NCI-H1694 treated with DMSO at 0.1 percent for 48 hours (cell line): ENCODE data around the gene FARP1.

ENCODE experiments used
- DNase-seq: peaks from one replicate; lab custom pipeline; 2025; lab: John Stamatoyannopoulos, UW

FARP1 gene, protein sequence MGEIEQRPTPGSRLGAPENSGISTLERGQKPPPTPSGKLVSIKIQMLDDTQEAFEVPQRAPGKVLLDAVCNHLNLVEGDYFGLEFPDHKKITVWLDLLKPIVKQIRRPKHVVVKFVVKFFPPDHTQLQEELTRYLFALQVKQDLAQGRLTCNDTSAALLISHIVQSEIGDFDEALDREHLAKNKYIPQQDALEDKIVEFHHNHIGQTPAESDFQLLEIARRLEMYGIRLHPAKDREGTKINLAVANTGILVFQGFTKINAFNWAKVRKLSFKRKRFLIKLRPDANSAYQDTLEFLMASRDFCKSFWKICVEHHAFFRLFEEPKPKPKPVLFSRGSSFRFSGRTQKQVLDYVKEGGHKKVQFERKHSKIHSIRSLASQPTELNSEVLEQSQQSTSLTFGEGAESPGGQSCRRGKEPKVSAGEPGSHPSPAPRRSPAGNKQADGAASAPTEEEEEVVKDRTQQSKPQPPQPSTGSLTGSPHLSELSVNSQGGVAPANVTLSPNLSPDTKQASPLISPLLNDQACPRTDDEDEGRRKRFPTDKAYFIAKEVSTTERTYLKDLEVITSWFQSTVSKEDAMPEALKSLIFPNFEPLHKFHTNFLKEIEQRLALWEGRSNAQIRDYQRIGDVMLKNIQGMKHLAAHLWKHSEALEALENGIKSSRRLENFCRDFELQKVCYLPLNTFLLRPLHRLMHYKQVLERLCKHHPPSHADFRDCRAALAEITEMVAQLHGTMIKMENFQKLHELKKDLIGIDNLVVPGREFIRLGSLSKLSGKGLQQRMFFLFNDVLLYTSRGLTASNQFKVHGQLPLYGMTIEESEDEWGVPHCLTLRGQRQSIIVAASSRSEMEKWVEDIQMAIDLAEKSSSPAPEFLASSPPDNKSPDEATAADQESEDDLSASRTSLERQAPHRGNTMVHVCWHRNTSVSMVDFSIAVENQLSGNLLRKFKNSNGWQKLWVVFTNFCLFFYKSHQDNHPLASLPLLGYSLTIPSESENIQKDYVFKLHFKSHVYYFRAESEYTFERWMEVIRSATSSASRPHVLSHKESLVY

DNA sequence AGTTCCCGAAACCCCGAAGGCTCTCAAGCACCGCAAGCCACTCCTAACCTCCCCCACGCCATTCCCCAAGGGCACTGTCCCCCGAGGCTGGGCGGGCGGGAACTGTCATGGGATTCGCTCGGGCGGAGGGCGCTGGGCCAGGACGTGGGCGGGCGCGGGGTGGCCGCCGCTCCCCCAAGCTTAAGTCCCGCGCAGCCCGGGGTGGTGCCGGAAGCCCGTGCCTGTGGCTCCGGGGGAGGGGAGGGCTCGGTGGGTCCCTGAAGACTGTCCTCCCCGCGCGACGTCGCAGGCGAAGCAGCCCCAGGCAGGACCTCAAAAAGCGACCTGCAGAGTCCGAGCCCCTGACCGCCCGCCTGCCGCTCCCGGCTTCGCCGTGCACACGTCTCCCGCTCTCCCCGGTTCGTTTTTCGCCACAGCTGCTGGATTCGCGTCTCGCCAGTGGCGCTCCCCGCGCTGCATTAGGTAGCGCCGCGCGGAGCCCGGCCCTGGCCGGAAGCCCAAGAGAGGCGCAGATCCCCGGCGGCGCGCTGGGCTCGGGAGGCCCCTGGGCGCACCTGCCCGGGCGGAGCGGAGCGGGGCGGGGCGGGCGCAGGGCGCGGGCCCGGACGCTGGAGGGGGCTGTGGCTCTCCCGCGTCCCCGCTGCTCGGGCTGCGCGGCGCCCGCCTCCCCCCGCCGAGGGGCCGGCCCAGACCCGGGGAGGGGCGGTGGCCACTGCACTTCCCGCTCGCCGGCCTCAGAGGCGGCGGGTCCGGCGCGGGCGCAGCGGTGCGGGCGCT, at the start of gene FARP1:
Gene FARP1 (plus strand): TSS at position 715 of the 777 bp plus-strand sequence. CDS start 70,149 bp downstream, outside the sequence.
- DNase-seq, result peak; percentile 31

DNA sequence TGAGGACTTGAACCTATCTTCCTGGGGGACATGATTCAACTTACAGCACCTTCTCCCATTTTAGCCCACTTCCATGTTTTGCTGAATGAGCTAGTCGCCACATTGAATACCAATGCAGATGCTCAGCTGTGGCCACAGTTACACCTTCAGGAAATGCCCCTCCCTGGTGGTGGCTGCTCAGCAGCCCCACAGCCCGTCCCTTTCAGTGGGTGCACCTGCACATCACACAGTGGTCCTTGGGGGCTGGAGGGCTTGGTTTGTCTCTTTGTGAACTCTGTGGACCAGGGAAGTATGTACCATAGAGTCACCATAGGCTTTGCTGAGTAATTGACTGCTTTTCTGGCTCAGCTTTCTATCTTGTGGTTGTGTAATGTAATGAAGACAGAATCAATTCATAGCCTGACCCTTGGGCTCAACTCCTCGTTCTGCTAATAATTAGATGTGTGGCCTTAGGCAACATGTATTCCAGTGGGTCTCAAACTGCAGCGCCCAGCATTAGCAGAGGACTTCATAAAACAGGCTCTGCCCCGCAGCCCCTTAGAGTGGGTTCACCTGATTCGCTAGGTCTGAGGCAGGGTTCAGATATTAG, 48.1 kb upstream of the FARP1 start:
- no peak for DNase-seq

DNA sequence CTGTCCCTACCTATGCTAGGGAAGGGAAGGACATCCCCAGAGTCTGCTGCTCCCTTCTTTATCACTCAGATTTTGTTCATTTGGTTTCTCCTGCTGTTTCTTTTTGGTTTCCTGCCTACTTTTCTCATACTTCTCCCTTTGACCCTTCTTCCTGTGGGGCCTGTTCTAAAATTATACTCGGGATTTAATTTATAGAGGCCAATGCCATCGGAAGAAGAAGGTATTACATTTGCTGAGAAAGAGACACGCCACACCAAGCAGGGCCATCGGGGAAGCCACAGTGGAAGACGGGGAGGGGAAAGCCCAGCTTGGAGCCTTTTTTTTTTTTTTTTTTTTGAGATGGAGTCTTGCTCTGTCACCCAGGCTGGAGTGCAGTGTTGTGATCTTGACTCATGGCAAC, 46.8 kb upstream of the FARP1 start:
- DNase-seq, result no peak

DNA sequence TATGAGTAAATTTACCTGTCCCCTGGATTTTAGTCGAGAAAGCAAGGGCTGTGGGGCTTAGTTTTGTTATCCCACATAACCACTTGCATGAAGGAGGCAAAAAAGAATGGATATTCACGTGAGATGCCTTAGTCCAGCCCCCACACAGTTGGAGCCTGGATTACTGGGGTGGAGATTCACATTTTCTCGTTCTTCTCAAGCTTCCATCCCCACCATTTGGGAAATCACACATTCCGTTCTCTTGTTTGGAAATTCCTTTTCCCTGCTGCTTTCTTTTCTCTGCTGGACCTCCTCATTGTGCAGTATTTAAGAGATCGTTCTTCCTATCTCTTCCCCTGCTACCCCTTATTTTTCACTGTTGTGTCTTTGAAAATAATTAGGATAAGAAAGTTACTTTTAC, 45.1 kb upstream of the FARP1 start:
- no peak for DNase-seq

DNA sequence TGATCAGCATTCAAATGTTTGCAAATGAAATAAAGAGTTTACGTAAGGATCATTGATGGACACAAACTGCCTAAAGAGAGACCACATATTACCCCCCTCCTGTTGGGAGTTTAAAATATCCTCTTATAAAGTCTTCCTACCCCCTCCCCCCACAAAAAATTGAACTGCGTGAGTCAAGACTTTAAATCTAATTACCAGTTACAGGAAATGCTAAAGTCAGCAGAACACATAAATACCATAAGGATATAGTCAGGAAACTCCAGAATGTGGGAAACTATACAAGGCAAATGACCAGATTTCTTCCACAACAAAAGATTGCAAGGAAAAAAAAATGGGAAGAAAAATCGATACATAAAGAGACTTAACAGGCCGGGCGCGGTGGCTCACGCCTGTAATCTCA, 44.4 kb upstream of the FARP1 start:
- DNase-seq, result no peak

DNA sequence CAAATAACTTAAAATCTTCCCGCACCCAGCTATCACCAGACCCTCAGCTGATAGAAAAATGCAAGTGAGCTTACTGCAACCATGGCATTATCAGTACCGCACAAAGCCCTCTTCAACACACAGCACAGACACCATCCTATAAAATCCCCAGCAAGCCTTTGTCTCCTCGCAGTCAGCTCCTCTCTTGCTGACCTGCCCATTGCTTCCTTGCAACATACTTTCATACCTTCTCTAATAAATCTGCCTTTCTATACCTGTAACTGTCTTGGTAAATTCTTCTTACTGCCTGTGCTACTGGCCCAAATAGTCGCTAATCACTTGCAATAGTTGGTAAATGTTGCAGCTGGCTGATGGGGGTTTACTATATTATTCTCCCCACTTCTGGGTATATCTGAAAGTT, 43.3 kb upstream of the FARP1 start:
- DNase-seq, result no peak

DNA sequence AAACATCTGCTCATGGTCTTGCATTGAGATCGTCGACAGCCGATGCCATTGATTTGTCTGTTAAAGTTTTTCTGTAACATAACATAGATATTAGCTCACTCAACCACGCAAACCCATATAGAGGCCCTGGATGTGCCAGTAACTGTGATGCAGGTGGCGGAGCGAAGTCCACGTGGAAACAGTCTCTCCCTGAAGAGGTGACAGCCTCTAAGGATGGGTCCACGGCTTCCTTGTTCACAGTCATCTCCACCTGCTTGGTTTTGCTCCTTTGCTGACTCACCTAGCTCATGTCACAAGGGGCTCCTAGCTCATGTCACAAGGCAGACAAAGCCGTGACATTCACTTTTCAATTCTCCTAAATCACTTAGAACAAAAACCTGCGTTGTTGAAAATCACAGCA, 42.4 kb upstream of the FARP1 start:
- DNase-seq, result no peak

DNA sequence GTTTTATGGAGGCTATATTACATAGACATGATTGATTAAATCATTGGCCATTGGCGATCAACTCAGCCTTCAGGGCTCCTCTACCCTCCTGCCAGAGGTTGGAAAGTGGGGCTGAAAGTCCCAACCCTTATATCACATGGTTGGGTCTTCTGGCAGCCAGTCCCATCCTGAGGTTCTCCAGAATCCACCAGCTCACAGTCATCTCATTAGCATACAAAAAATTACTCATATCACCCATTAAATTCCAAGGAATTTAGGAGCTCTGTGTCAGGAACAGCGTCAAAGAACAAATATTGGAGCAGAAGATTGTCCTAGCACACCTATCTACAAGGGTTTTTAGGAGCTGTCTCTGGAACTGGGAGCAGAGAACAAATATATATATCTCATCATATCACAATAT, 39.4 kb upstream of the FARP1 start:
- no peak for DNase-seq

DNA sequence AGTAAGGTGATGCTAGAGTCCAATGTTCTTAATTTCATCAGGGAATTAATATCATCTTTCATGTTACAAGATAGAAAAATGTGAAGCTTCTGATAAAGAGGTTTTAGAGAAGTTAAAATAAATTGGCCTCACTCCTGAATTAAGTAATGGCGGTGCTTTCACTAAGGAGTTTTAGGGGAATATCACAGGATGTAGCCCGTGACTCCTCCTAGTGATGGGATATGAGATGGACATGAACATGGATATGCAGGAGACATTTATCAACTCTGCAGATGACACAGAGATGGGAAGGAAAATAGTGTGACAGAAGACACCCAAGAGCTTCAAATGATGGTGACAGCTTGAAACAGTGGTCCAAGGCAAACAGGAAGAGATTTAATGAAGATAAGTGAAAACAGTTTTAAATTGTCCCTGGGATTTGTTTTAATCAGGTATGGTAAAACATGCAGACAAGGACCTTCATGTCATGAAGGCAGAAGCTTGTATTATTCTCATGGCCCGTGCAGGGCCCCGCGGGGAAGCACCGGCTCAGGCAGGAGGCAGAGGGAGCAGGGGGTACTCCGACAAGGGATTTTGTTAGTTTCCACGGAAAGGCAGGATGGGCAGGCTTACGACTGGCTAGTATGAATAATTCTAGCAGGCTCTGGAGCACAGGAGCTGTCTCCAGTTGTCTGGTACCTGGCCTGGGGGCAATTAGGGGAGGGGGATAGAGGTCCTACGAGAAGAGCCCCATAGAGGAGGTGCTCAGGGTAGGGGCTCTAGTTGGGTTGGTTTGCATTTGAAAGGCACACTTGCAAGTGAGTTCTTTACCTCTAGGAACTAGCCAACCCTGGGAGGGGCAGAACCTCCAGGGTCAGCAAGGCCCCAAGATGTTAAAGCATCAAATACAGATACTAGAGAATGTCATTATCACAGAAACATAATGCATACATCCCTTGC, 38.7 kb upstream of the FARP1 start:
- no peak for DNase-seq

DNA sequence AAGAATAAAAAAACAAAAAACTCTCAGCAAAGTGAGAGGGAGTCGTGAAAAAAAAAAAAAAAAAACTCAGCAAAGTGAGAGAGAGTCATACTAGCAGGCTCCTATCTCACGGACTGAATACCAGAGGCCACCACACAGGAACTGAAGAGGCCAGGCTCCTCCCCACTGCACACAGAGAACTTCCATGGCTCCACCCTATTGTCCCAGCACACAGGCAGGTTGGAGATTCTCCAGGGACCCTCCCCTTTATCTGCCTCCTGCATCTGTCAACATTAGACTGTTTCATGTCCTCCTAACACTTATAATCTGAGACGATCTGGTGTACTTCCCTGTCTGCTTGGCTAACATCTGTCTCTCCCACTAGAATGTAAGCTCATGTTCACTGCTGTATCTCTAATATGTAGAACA, 37.0 kb upstream of the FARP1 start:
- DNase-seq, result no peak

DNA sequence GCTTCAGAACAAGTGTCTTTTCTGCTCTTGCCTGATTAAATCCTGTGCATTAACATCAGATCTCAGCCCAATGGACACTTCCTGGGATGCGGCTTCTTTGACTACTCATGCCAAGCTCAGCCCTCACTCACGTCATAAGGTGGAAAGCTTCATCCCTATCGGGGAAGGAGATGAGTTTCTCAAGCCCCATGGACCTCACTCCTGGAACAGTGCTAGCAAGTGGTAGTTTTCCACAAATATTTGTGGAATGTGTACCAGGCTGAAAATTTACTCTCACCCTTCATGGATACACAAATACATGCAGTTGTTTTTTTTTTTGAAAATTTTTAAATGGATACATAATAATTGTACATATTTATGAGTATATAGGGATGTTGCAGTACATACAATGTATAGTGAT, 34.6 kb upstream of the FARP1 start:
- DNase-seq, result no peak

DNA sequence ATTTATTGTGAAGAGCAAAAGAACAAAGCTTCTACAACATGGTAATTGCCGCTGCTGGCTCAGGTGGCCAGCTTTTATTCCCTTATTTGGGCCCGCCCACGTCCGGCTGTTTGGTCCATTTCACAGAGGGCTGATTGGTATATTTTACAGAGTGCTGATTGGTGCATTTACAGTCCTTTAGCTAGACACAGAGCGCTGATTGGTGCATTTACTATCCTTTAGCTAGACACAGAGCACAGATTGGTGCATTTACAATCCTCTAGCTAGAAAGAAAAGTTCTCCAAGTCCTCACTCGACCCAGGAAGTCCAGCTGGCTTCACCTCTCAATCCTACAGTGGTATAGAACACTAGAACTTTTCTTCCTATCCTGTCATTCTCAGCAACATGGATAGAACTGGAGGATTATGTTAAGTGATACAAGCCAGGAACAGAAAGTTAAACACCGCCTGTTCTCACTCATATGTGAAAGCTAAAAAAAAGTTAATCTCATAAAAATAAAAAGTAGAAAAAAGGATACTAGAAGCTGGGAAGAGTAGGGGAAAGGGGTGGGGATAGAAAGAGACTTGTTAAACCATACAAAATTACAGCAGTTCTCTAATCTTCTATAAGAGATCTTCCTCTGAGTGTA, 33.6 kb upstream of the FARP1 start:
- DNase-seq, result no peak

DNA sequence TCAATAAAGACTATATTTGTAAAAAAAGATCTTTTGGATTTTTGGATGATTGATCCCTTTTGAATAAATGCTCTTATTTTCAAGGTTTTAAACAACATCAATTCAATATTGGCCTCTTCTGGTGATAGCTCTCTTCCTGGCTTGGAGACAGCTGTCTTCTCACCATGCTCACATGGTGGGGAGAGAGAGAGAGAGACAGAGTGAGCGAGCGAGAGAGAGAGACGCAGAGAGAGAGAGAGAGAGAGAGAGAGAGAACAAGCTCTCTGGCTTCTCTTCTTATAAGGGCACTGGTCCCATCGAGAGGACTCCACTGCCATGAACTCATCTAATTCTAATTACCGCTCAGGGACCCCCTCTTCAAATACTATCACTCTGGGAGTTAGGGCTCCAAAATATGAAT, 32.1 kb upstream of the FARP1 start:
- DNase-seq, result no peak

DNA sequence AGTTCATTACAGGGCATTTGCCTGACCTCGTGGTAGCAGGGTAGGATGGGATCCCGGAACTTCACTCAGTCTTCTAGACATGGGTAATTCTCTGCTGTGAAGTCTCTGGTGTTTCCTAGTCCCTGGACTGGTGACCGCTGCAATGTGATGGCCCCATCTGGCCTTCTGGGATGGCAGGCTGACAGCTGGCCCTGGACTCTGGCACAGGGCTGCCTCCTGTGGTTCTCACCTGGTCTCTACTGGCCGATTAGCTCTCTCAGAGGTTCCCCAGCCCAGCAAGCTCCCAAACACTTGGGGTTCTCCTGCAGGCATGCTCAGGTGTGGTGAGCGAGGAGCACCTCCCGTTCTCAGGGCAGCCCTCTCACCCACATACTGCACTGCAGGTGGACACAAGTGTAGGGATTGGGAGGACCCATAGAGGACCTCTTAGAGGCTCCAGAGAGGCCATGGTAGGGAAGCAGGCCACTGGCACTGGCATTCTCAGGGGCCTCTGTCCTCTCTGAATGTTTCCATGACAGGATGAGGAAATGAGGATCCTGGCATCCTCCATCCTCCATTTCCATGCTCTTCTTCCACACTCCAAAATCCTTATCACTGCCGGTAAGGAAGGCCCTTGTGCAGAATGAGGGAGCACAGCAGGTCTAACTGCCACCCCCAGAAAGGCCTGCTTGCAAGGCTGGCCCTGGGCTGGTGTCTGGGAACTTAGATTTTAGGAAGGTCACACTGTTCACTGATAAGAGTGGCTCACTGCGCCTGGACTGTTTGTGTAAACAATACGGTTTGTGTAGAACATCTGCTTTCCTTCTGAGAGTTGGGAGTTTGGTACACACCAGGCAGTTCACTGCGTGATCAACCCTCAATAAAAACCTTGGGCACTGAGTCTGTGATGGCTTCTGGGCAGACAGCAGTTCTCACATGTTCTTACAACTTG, 31.5 kb upstream of the FARP1 start:
- no peak for DNase-seq

DNA sequence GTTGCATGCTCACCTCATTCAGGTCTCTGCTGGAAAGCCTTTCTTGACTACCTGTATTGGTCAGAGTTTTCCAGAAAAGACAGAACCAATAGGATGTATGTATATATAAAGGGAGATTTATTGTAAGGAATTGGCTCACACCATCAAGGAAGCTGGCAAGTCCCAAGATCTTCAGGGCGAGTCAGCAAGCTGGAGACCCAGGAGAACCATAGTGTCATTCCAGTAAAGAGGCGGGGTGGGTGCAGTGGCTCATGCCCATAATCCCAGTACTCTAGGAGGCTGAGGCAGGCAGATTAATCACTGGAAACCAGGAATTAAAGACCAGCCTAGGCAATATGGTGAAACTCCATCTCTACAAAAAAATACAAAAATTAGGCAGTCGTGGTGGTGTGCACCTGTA, 30.4 kb upstream of the FARP1 start:
- DNase-seq, result no peak

DNA sequence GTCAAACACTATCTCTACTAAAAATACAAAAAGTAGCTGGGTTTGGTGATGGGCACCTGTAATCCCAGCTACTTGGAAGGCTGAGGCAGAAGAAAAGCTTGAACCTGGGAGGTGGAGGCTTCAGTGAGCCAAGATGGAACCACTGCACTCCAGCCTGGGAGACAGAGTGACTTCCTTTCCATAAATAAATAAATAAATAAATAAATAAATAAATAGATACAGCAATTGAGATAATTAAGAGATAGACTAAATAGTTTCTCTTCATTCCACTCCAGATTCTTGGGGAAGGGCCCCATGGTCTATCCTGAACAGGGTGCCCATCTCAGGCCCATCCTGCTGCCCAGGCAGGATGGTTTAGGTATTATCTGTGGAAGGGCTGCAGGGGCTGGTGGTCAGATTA, 24.0 kb upstream of the FARP1 start:
- no peak for DNase-seq

DNA sequence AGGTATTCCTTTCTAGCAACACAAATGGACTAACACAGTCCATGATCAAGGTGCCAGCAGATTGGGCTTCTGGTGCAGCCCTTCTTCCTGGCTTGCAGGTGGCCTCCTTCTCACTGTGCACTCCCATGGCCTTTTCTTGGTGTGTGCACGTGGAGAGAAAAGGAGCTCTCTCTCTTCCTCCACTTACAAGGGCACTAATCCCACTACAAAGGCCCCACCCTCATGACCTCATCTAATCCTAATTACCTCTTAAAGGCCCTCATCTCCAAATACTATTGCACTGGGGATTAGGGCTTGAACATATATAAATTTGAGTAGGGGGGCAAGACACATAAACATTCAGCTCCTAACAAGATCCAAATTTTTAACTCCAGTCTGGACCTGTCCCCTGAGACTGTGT, 19.7 kb upstream of the FARP1 start:
- DNase-seq, result no peak

DNA sequence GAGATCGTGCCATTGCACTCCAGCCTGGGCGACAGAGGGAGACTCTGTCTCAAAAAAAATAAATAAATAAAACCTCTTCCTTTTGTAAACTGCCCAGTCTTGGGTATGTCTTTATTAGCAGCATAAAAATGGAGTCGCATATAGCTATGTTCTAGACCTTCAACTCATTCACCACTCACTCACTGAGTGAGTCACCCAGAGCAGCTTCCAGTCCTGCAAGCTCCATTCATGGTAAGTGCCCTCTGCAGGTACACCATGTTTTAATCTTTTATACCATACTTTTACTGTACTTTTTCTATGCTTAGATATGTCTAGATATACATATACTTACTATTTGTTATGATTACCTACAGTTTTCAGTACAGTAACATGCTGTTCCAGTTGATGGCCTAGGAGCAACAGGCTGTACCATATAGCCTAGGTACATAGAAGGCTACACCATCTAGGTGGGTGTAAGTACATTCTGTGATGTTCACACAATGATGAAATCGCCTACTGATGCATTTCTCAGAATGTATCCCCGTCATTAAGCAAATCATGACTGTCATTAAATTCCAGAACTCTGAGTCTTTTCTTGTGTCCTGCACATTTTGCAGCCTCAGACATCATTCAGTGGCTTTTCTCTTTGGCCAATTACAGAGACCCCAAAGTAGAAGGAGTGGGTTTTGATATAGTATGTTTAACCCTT, 13.7 kb upstream of the FARP1 start:
- DNase-seq, result no peak
